Nephron progenitor cell (in vitro differentiated cells): Measurements from ENCODE around the gene UBN2.

Source experiments
- DNase-seq: peaks from one replicate; pipeline ENCODE4 v3.0.0; 2021
- H3K27ac Mint-ChIP-seq: 2 replicates; pipeline ENCODE4 v1.8.0; 2021; ENCODE audit warnings: mild to moderate bottlenecking, moderate library complexity, mixed read lengths
- H3K27me3 Mint-ChIP-seq: 2 replicates; pipeline ENCODE4 v1.8.0; 2021; ENCODE audit warnings: mild to moderate bottlenecking, low read depth, mixed read lengths; ENCODE audit not compliant: poor library complexity
- H3K36me3 Mint-ChIP-seq: 2 replicates; pipeline ENCODE4 v1.8.0; 2021; ENCODE audit warnings: low read depth, mixed read lengths
- H3K4me1 Mint-ChIP-seq: 2 replicates; pipeline ENCODE4 v1.8.0; 2021; ENCODE audit warnings: mixed read lengths
- H3K4me3 Mint-ChIP-seq: 2 replicates; pipeline ENCODE4 v1.8.0; 2021; ENCODE audit warnings: mild to moderate bottlenecking, moderate library complexity, mixed read lengths
- H3K9me3 Mint-ChIP-seq: 2 replicates; pipeline ENCODE4 v1.8.0; 2021; ENCODE audit warnings: mild to moderate bottlenecking, moderate library complexity, mixed read lengths
- TF ChIP-seq, protein P1 (sequence below): fragments of 200-600 bp; sonication (generic); IDR thresholded peaks from 2 replicates; pipeline ENCODE4 v1.5.0; 2021; ENCODE audit warnings: antibody characterized with exemption

UBN2 gene

DNA sequence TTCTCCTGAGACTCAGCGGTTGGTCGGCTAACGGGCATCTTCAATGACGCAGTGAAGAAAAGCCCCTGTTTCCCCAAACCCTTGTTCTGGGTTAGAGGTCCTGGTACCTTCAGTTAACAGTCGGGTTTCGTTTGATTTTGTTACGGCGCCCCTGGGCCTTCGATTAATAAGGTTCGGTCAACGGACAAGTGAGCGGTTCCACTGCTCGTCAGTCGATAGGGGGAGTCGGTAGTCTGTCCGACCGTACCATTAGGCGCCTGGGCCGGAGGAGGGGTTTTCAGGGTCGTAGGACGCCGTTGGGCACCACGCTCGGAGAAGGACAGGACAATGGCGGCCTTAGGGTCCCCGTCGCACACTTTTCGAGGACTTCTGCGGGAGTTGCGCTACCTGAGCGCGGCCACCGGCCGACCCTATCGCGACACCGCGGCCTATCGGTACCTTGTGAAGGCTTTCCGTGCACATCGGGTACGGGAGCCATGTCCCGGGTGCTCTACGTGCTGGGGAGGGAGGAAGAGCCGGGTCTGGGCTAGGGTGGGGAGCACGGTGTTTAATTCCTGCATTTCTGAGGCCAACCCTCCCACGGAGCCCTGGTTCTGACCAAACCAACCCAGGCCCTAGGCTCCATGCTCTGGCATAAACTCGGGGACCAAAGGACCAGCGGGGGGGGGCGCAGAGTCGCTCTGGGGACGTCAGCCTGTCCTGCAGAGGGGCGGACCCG, 110.2 kb downstream of the UBN2 start, which contains the start of gene FMC1:
Gene FMC1, plus strand, starts transcription at position 280 of the 718 bp plus-strand sequence. Its CDS starts 48 bp downstream, at position 328.
- TF ChIP-seq, protein P1, sequence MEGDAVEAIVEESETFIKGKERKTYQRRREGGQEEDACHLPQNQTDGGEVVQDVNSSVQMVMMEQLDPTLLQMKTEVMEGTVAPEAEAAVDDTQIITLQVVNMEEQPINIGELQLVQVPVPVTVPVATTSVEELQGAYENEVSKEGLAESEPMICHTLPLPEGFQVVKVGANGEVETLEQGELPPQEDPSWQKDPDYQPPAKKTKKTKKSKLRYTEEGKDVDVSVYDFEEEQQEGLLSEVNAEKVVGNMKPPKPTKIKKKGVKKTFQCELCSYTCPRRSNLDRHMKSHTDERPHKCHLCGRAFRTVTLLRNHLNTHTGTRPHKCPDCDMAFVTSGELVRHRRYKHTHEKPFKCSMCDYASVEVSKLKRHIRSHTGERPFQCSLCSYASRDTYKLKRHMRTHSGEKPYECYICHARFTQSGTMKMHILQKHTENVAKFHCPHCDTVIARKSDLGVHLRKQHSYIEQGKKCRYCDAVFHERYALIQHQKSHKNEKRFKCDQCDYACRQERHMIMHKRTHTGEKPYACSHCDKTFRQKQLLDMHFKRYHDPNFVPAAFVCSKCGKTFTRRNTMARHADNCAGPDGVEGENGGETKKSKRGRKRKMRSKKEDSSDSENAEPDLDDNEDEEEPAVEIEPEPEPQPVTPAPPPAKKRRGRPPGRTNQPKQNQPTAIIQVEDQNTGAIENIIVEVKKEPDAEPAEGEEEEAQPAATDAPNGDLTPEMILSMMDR = peak; percentile 16
- Mint-ChIP-seq H3K4me3 (peak within 1 kb of the TSS; percentile 96), H3K9me3 (peaks cover 18% of the 10 kb centered on the region), H3K4me1 (peaks cover 21% of the 10 kb centered on the region), H3K27ac (peak within 1 kb of the TSS; percentile 100), H3K36me3 (peaks cover 33% of the 10 kb centered on the region), H3K27me3 (peaks cover 14% of the 10 kb centered on the region)
- DNase-seq = peak; percentile 83

DNA sequence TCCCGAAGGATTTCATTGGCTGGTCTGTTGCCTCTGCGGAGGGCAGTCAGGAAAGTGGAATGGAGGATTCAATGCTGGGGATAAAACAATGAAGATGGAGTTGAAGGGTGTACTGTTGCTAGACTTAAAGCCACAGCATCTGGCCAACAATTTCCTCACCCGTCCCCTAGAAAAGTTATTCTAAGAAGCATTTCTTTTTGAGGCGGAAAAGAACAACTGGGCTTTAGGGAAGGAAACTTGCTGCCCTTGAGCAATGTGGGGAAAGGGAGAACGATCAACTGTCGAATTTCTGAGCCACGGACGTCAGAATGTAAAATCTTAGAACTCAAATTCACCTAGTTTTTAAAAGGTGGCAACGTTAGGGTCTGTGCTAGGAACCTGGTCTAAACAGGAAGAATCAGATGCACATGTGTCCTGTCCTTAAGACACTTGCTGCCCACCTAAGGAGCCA, 110.8 kb downstream of the UBN2 start:
- Mint-ChIP-seq H3K4me3 (peak overlapping the region; percentile 96), H3K36me3 (peaks cover 39% of the 10 kb centered on the region)

DNA sequence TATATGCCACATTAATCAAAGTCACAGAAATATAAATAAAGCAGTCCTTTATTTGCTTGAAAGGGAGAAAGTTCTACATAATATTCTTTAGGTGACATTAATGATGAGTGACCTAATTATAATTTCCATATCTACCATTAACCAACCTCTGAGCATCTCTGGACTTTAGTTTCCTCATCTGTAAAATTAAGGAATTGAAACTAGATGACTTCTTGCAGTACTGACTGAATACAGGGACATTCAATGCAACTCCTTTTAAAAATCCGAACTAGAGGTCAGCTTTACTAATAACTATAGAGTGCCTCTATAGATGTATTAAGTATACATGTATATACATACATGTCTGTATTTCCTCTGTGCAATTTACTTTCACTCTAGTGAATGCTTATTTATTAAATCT, 114.0 kb downstream of the UBN2 start:
- H3K9me3 Mint-ChIP-seq = peaks cover 5% of the 10 kb centered on the region
- no peak overlapping the region for H3K27ac Mint-ChIP-seq
- H3K27me3 Mint-ChIP-seq = peaks cover 10% of the 10 kb centered on the region
- no peak overlapping the region for H3K4me3 Mint-ChIP-seq
- no peak for DNase-seq
- peaks cover 59% of the 10 kb centered on the region for H3K36me3 Mint-ChIP-seq
- H3K4me1 Mint-ChIP-seq = peaks cover 21% of the 10 kb centered on the region
- TF ChIP-seq, protein P1 = no peak

More for the DNA sequence above, 110.8 kb downstream of the UBN2 start:
- peaks cover 21% of the 10 kb centered on the region for H3K4me1 Mint-ChIP-seq
- H3K27ac Mint-ChIP-seq = peak overlapping the region; percentile 100
- TF ChIP-seq, protein P1 = no peak
- no peak for DNase-seq
- peaks cover 14% of the 10 kb centered on the region for H3K27me3 Mint-ChIP-seq
- H3K9me3 Mint-ChIP-seq = peaks cover 18% of the 10 kb centered on the region

DNA sequence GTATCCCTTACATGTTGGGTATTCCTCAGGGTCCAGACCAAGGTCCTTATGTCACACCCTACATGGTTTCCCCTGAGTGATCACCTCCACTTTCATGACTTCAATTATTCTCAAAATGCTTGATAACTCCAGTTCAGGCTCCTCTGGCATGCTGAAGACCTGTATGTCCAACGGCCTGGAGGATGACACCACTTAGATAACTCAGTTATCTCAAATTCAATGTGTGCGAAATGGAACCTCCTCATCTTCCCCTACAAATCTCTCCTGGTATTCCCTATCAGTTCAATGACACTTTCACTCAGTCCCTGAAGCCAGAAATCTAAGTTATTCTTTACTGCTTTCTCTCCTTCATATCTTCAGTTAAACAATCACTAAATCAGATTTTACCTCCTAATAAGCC, 120.0 kb downstream of the UBN2 start:
- H3K27ac Mint-ChIP-seq = no peak overlapping the region
- H3K36me3 Mint-ChIP-seq = peaks cover 69% of the 10 kb centered on the region
- H3K4me1 Mint-ChIP-seq = no peaks in the 10 kb centered on the region
- no peaks in the 10 kb centered on the region for H3K9me3 Mint-ChIP-seq
- DNase-seq = no peak
- H3K27me3 Mint-ChIP-seq = no peaks in the 10 kb centered on the region
- TF ChIP-seq, protein P1 = no peak
- H3K4me3 Mint-ChIP-seq = no peak overlapping the region

DNA sequence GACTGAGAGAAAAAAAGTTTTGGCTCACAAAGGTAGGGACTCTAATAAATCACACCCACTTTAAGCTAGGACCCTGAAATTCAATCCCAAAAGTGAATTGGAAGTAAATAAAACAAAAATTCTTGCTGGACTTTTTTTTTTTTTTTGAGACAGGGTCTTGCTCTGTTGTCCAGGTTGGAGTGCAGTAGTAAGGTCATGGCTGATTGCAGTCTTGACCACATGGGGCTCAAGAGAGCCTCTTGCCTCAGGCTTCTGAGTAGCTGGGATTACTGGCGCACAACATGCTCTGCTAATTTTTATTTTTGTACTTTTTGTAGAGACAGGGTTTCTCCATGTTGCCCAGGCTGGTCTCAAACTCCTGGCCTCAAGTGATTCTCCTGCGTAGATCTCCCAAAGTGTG, 123.7 kb downstream of the UBN2 start:
- no peak for DNase-seq
- peaks cover 10% of the 10 kb centered on the region for H3K4me1 Mint-ChIP-seq
- peaks cover 55% of the 10 kb centered on the region for H3K36me3 Mint-ChIP-seq
- peak overlapping the region; percentile 77 for H3K27ac Mint-ChIP-seq
- H3K9me3 Mint-ChIP-seq = no peaks in the 10 kb centered on the region
- no peak overlapping the region for H3K4me3 Mint-ChIP-seq
- TF ChIP-seq, protein P1 = no peak
- no peaks in the 10 kb centered on the region for H3K27me3 Mint-ChIP-seq

DNA sequence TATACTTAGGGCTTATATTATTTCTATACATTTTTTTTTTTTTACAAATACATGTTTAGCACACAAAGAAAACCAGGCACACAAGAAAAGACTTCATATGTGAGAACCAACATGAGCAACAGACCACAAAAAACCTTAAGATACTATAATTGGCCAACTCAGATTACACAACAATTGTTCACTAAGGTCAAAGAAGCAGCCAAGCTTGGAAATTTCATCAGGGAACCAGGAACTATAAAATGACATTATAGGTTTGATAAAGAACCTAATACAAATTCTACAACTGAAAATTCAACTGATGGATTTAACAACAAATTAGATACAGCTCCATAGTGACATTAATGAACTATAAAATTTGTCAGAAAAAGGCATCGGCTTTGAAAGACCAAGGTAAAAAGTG, 124.3 kb downstream of the UBN2 start:
- Mint-ChIP-seq H3K4me1 (peaks cover 10% of the 10 kb centered on the region), H3K27ac (no peak overlapping the region), H3K36me3 (peaks cover 49% of the 10 kb centered on the region), H3K27me3 (no peaks in the 10 kb centered on the region), H3K9me3 (no peaks in the 10 kb centered on the region), H3K4me3 (no peak overlapping the region)
- TF ChIP-seq, protein P1 = no peak
- no peak for DNase-seq
